Stimulated activated CD4-positive, alpha-beta T cell treated with anti-CD3 and anti-CD28 coated beads, Interleukin-4, amount 100 ng/mL, for 24 hours (primary cell): Measurements from ENCODE around the gene TCF7.

ENCODE experiments used
- DNase-seq: peaks from one replicate; pipeline ENCODE4 v3.0.0-alpha.2; 2020

TCF7 gene

DNA sequence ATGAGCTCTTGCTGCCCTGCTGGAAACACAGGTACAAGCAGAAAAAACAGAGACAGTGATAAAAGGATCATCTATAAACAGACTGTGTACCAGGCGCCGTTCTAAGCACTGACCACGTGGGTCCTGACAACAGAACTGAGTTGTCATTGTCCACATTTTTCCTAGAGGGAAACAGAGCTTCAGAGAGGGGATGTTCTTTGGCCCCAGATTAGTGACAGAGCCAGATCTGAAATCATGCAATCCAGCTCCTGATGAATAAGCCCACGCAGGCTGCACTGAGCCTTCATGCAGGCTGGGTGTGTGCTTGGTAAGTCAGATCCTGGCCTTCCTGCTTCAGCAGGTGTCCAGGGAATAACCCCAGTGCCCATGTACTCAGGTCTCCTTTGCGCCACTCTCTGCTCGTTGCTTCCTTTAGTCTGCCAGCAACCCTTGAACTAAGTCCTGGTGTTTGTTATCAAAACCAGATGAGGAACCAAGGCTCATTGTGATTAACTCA lies 22.8 kb upstream of the TCF7 start:
- no peak for DNase-seq

DNA sequence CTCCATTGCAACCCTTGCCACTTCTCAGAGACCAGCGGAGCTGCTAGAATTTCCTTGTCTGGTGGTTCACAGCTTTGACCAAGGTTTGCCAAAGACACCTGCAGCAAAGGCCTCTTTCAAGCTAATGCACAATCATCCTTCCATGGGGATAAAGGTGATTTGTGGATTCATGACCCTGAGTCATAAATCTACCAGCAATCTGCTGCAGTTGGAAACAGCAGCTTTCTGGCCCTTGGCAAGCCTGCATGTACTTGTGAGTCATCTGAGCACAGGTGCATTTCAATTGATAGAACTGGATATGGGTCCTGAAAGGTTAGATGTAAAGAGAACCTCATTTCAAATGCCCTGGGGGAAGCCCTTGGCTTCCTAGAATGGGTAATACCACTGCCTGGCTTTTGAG lies 21.6 kb upstream of the TCF7 start:
- no peak for DNase-seq

DNA sequence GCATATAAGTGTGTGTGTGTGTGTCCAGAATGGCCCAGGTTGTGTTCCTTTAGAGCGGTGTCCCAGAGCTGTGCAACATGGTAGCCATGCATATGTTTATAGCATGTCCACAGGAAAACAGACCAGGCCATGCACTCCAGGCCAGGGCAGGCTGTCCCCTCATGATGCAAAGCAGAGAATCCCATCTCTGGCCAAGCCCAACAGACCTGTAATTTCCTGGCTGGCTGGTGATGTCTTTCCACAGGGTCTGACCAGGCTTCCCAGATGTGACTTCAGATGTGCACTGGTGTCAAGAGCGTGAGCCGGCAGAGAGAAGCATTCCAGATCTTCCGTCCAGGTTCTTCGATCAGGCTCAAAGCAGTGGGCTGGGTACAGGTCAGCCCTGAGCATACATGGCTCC lies 21.1 kb upstream of the TCF7 start:
- no peak for DNase-seq

DNA sequence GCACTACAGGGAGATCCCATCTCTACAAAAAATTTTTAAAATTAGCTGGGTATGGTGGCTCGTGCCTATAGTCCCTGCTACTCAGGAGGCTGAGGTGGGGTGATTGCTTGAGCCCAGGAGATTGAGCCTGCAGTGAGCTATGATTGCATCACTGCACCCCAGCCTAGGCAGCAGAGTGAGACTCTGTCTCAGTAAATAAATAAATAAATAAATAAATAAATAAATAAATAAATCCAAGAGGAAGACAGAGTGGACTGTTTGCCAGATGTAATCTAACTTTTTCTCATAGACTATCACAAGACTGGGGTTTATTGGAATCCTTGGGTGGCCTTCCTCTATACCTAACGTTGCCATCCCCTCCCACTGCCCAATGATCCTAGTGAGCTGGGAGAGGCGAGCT lies 19.2 kb upstream of the TCF7 start:
- DNase-seq = no peak

DNA sequence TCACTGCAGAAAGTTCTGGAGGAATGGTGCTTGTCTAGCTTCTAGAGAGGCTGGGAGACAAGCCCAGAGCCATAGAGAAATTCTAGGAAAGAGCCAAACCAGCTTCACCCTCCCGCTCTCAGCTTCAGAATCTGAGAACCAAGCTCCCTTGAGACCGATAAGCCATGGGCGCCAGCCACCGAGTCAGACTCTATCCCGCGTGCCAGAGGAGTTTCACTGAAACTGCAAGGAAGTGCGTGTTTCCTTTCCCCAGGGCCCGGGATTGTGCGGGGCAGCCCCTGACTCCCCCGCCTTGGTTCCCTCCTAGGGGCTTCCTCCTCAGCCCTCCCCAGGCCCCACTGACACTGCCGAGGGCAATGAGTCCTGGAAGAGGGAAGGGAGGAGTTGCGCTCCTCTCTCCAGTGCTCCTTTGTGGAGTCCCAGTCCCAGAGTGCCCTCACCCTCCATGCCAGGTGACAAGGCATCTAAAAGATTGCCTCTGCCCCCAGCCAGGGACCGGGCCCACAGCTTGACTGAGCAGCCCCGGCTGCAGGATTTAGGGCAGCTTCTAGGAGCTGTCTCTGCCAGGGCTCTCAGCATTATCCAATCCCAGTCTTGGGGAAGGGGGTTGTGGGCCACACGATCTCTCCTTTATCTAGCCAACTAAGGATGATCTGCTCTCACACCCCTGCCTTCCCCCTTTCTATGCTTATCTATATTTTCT lies 18.4 kb upstream of the TCF7 start:
- no peak for DNase-seq

DNA sequence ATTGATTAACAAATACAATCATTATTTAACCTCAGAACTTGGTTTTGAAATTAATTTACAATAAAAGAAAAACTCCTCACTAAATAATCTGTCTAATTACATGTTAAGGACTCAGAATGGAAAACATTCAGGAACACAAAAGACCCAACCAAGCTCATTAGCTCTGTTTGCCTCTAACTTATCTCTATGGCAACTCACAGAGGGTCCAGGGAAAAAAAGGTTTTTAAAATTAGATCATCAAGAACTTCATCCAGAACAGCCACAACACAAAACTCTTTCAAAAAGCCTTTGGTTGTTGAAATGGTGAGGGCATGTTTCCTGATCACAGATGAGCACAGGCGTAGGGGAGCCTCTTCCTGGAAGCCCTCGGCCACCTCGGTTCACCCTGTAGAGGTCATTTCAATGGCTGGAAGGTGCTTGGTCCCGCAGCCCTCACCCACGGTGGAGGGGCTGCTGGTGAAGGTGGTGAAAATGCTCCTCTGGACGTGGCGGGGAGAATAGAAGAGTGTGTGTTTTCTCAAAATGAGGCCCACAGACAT lies 17.2 kb upstream of the TCF7 start:
- no peak for DNase-seq

DNA sequence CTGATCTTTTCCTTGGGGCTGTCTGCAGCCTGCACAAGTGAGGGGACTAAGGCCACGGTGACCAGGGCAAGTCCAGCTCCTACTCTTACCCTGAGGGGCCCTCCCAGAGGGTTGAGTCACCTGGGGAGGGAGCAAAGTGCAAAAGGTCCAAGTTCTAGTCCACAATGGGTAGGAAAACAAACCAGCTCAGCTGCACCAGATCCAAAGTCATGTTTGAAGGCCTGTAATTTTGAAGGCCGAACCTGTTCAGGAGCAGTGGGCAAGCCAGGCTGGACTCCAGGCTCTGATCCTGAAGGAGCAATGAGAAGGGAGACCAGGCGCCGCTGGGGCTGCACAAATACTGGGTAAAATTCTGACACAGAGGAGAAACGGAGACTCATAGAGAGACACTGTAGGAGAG lies 15.8 kb upstream of the TCF7 start:
- DNase-seq = no peak

DNA sequence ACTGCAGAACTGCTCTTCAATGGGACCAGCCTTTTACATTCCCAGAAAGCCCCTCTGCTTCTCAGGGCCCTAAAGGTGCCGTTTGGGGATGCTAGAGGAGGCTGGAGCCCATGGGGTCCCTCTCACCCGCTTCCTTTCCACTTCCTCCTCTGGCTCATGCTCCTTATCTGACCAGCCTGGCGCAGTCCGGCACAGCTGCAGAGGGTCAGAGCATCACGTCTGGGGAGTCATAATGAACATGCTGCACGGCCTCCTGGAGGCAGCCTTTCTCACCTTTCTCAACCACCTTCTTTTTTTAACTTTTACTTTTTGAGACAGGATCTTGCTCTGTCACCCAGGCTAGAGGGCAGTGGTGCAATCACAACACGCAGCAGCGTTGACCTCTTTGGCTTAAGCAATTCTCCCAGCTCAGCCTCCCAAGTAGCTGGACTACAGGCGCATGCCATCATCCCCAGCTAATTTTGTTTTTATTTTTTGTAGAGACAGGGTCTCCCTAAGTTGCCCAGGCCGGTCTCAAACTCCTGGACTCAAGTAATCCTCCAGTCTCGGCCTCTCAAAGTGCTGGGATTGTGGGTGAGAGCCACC lies 15.1 kb upstream of the TCF7 start:
- DNase-seq = no peak

DNA sequence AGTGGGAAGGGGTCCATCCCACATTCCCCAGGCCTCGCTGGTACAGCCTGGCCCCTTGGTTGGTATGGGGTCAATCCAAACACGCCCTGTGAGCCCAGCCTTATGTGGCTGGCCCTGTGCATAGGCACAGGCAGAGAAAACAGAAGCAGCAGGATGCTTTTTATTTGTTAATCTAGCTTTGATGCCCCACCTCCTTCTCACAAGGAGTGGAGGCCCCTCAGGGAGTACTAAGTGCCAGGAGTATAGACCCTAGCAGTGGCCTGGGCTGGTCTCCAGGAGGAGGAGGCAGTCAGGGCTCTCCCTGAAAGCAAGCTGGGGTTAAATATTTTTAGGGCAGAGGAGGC lies 14.6 kb upstream of the TCF7 start:
- no peak for DNase-seq

DNA sequence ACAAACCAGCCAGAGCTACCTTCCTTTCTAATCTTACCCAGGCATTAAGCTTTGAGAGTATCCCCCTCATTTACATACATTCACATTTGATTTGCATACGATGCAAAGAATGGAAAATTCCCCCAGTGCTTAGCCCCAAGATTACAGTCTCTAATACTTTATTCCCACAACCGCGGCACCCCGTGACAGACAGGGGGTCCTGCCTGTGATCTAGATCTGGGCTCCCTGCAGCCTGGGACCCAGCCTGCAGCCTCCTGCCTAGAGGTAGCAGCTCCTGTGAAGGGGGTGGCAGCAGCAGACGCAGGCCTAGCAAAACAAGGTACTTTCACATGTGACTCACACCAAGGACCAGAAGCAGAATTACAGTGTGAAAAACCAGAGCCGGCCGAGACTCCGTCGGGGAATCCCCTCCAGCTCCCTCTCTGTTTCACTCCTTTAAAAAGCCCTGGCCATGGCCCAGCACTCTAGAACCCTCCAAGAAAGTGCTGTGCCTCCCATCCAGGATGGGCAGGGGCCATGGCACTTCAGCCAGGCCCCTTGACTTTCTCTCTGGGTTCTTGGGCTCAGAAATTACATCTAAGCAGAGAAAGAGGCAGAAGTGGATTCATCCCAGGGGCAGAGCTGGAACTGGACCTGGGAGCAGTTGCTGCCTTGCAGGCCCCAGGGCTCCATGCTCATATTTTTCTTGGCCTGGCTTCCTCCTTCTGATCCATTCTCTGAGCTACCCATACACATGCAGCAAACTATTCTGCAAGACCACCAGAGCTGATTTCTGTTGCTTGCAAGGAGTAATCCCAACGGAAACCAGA lies 14.0 kb upstream of the TCF7 start:
- DNase-seq = peak; percentile 89

DNA sequence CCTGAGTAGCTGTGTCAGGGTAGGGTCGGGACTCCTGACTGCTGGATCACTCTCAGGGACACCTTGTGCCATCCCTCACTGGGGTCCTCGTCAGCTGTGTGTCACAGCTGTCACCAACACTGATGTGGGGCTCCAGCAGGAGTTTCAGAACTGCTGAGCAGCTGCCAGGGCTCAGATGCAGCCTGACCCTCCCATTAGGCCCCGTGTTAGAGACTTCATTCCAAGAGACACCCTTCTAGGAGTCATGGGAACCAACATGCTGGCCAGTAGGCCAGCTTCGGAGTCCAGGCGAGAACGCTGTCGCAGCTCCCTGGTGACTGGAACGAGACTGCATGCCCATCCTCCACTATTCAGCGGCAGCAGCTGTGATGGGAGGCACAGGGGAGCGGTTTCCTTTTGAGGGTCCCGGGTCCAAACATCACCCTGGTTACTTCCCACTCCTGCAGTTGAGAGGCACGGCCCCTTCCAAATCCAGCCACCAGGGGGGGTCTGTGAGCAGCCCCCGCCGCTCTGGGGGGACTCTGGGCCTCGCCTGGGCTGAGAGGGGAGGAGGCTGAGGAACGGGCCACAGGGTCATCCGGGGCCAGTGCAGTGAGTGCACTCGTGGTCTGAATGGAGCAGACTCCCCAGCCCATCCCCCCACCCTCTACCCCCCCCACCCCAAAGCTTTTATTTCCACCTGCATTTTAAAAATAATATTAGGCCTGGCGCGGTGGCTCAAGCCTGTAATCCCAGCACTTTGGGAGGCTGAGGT lies 12.6 kb upstream of the TCF7 start:
- DNase-seq = peak; percentile 77

DNA sequence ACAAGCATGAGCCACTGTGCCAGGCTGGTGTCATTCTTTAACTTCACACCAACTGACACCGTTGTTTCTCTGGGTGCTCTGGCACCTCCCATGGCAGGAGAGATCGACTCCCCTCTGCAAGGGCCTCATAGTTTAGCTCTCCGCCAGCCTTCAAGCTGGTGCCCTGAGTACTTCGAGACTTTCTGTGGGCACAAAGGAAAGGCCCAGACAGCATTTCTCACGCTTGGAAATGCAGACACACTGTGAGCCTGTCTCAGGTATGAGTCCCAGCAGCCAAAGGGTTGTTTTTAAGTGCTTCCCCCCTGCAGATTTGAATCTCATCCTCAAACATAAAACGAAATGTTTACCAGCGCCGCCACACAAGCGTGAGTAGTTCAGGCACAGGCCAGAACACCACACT lies 11.1 kb upstream of the TCF7 start:
- DNase-seq = peak; percentile 55

DNA sequence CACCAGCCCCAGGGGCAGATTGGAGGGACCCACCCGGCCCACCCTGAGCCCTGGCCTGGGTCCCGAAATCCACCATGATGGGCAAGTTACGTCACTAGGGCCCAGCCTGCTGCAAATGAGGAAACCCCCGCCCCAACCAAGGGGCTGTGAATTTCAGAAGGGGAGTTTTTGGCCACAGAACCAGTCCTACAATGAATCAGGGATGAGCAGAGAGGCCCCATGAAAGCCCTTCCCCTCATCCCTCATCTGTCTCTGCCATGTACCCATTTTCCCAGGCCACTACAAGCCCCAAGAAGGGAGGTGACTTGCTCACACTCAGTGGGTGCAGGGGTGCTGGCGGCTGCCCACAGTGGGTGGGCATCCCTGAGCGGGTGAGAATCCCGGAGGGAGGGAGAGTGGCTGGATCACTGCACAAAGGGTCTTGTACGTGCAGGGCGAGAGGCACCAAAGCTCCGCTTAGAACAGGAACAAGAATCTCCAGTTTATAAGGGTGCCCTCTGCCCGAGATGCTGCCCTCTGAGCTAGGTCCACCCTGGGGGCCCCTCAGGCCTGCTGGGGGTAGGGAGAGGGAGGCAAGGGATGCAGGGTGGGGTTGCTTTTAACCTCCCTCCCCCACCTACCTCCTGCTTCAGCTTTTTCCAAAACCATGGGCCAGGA lies 10.4 kb upstream of the TCF7 start:
- peak; percentile 53 for DNase-seq

DNA sequence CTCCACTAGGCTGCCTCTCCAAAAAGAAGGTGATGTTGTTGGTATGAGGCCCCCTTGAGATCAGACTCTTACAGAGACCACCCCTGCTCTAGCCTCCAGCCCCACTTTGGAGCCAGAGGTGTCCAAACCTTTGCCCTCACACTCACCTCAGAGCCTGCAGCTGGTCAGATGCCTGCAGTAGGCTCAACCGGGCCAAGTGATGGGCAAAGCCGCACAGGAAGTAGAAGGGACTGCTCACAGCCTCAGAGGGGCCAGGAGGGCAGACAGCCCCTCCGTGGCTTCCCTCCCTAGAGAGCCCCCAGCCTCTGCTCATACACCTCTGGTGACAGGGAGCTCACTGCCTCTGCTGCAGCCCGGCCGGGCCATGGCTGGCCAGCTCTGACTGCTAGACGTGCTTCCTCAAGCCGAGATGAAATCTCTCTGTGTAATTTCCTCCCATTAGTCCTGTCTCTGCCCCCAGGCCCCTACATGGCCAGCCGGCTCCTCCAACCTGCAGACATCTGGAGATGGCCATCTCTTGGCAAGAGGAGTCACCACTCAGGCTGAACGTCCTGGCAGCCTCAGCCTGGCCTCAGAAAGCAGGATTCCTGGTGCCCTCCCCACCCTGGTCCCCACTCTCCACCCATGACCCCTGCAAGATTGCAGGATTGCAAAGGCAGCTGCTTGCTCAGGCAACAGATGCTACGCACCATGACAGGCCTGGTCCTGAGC lies 7.3 kb upstream of the TCF7 start:
- no peak for DNase-seq

DNA sequence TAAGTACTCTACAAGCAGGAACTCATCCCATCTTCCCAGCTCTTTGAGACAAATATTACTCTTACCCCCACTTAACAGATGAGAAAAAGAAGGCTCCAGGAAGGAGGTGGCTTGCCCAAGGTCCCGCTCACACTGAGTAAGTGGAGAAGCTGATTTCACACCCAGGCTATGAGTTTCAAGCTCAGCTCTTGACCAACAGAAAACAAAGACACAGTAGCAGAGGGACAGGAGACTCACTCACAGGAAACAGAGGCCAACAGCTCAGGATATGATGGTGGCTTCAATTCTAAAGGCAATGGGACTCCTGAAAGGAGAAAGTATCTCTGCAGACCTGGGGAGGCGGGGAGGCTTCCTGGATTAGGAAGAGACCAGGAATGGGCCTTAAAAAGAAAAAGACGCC lies 6.7 kb upstream of the TCF7 start:
- DNase-seq = no peak

DNA sequence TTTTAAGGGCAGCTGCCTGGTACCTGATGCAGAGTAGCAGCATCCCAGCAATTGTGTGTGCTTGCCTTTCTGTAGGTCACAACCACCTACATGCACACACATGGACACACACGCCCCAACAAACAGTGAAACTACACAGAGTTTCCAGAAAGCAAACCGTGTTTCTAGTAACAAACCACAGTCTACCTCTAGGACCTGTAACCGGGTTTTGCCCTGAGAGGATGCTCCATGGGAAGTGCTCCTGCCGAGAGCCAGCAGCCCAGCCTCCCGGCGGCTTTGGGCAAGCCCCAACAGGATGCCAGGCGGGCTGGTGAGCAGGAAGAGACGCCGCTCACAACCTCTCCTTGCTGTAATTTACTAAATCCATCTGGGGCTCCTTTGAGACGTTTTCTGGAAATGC lies 4.1 kb upstream of the TCF7 start:
- DNase-seq = peak; percentile 32

DNA sequence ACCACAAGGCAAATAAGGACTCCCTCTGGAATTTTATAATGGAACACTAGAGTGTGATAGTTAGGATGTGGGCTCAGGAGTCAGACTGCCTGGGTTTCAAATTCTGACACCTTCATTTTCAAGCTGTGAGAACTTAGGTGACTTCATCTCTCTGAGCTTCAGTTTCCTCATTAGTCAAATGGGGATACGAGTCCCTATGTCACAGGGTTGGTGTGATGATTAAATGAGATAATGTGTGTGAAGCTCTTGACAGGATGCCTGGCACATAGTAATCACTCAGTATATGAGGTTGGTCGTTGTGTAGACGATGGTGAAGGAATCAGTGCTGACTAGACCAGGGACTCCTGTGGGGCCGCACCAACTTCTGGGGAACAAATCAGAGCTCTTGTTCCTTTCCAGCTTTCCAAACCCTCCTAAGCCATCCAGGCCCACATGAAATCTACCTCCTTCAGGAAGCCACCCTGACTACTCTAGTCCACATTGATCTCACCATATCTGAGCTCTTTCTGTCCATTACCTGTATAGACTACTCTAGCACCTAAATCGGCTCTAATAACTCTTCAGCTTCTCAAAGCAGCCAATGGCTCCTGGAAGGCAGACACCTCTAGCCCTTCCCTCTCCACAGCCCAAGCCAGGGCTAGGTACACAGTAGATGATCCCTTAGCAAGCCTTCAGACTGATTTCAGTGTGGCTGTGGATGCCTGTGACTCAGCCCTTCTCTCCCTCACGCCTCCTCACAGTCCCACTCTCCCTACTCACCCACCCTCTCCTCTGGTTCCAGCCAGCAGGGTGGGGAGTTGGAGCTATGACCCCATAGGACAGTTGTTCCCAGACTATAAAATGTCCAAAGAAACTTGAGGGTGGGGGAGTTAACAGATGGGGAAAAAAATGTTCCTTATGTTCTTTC lies 2.5 kb upstream of the TCF7 start:
- peak; percentile 56 for DNase-seq

DNA sequence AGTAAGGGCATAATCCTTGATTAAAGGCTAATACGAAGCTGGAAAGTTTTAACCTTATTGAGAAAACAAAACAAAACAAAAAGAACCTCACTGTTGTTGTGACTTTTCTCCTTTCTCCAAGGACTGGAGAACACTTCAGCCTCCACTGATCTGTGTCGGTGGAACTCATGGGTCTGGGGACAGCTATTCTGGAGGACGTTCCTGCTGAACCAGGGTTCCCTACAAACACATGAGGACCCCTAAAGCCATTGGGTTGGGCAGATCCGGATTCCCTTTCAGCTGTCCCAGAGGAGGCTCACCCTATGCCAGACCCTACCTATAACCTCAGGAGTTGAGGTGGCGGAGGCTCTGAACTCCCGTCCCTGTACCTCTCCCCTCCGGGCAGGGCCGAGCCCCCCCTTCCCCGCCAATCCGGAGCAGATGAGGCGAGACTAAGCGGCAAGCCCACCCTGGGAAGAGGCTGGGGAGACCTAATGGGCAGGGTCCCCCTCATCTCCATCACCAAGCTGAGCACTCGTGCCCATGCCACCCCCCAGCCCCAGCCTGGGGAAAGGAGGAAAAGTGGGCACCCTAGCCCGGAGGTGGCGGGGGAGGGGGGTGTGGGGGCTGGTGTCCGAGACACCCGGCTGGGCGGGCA lies 1.6 kb upstream of the TCF7 start:
- no peak for DNase-seq

DNA sequence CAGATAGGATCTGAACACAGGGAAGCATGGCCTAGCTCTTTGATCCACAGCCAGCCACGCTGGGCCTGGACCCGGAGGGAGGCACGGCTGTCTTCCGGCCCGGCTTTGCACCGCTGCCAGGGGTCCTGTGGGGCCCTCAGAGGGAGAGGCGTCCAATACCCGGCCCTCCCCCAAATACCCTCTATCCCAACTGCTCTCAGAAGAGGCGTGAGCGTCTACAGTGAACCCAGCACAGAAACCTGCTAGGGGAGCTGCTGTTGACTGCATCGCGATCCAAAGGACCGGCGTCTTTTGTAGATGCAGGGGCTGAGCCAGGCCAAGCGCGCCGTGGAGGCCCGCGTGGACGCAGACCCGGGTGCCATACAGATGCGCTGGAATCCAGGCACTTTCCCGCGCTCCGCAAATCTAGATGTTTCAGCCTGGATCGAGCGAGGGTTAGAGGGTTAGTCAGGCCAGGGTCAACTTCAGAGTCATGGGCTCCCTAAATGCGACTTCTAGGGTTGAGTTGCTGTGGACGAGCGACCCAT lies 1.1 kb upstream of the TCF7 start:
- DNase-seq = no peak
